OCI-M2 (cell line): Measurements from ENCODE around the gene GPS1.

ENCODE experiments used
- DNase-seq: peaks from one replicate; lab custom pipeline; 2025; ENCODE audit not compliant: unreplicated experiment; lab: John Stamatoyannopoulos, UW

Gene GPS1

DNA sequence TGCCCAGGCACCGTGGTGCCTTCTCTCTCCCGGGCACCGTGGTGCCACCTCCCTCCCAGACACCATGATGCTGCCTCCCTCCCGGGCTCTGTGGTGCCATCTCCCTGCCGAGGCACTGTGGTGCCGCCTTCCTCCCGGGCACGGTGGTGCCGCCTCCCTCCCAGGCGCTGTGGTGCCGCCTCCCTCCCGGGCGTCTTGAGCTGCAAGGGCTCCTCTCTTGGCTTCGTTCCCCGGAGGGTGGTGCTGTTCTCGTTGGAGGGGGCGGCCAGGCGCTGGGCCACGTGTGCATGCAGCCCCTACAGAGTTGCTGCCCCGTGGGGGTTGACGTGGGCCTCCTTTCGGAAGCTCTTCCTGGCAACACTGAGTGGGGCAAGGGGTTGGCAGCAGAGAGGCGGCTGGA, 37.3 kb upstream of the GPS1 start:
- no peak for DNase-seq

GRCh38 chr17:82014971-82015310, 36.8 kb upstream of the GPS1 start:
- no peak for DNase-seq

GRCh38 chr17:82015311-82015971, 36.3 kb upstream of the GPS1 start:
- no peak for DNase-seq

GRCh38 chr17:82016061-82016874, 35.4 kb upstream of the GPS1 start:
- no peak for DNase-seq

- no peak for DNase-seq
Measured at GRCh38 chr17:82016875-82017459, 34.7 kb upstream of the GPS1 start.

- DNase-seq, result no peak
Measured at GRCh38 chr17:82017612-82018151, 34.0 kb upstream of the GPS1 start.

DNA sequence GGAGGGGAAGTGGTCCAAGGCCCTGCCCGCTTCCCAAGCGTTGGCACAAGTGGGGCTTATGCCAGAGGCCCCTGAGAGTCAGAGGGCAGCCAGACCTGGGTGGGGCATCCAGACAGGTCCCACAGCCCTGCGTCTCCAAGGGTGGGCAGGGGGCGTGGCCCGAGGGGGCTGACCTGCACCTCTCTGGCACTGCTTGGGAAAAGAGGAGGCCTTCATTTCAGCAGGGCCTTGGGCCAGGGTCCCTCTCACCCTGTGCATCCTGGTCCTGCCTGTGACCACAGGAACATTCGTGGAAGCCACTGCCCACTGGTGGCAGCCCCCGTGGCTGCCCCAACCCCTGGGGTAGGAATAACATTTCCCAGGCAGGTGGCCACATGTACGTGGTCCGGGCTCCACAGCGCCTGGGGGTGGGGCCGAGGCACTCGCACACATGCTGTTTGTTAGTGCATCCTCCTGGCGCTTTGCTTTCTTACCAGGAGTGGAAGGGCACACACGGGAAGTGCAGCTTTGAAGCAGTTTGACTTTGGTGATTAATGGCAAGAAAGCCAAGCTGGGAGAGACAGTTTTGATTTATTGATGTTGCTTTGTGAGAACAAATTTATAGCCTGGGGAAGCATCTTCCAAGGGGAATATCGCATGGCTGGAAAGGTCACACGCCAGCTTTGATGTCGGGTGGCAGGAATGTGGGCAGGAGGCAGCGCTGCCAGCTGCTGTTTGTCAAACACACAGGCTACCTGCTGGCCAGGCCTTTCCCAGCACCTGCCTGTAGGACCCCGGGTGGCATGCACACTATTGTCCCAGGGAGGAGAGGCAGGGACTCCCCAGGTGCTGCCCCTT, 33.3 kb upstream of the GPS1 start:
- DNase-seq, result no peak

- DNase-seq, result no peak
Measured at GRCh38 chr17:82018989-82019689, 32.6 kb upstream of the GPS1 start.

DNA sequence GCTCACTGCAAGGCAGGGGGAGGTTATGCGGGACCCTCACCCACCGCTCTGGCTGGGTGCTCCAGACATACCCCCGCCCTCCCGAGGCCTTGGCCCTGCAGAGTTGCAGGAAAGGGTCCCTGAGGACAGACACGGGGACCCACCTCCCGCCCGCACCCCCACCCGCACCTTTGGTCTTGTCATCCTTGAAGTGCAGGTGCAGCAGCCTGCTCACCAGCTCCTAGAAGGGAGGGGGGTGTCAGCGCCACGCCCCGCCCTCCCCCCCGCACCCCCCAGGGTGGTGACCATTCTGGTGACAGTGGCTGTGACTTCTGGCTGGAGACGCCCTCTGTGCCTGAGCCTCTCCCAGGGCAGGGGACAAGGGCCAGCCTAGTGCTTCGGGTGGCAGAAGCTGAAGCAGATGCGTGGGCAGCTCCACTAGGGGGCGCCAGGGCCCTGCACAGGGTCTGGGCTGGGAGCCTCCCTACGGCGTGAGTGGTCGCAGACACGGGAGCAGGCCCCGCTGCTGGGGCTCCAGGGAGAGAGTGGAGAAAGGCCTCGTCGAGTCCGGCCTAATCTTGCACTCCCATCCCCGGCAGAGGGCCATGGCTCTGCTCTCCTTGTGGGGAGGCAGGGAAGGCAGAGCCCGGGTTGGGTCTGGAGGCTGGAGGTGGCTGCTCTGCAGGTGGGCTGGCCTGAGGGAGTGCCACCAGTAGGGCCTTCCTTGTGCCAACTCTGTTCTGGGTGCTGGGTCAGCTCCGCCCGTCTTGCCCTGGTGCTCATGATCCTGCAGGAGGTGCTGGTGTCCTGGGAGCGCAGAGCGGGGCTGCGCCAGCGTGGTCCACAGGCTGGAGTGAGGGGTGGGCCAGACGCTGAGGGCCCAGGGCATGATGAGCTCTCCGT, 31.8 kb upstream of the GPS1 start:
- DNase-seq, result no peak

GRCh38 chr17:82020572-82021106, 31.1 kb upstream of the GPS1 start:
- no peak for DNase-seq

GRCh38 chr17:82021107-82021899, 30.4 kb upstream of the GPS1 start:
- no peak for DNase-seq

GRCh38 chr17:82021900-82022309, 29.8 kb upstream of the GPS1 start:
- DNase-seq, result no peak

DNA sequence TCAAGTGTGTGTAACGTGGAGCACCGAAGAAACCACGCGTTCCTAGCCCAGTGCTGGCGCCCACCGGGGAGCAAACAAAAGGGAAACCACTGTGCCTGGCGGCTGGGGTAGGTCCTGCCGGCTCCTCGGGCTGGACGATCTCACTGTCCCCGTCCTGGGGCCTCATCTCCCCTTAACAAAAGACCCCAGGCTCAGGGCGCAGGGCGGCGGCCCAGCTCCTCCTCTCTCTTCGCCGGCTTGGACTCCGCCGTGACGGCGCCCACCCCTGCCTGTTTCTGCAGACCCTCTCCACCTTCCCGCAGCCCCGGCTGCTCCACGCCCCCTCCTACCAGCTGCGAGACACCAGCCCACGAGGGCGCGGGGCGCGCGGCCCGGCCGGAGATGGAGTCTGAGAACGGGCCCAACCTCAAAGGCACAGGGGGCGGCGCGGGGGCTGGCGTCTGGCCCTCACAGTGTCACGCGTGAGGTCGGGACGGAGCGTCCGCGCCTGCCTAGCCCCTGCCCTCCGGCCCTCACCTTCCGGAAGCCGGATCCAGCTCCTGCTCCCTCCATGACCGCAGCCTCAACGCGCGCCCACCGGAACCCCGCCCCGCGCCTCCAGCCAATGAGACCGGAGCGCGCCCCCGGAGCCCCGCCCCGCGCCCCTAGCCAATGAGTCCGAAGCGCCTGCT, 29.3 kb upstream of the GPS1 start, which contains the start of gene CENPX:
Gene CENPX (minus strand): TSS at position 569 of the 671 bp plus-strand sequence. CDS start 17 bp downstream, at position 552.
- no peak for DNase-seq

GRCh38 chr17:82022981-82023446, 28.7 kb upstream of the GPS1 start, which contains the start of gene LRRC45:
Gene LRRC45, plus strand, starts transcription at chr17:82023305. Its CDS starts 339 bp downstream, at chr17:82023644.
- DNase-seq, result peak; percentile 76

- DNase-seq, result no peak
Measured at GRCh38 chr17:82023447-82024241, 28.1 kb upstream of the GPS1 start.

DNA sequence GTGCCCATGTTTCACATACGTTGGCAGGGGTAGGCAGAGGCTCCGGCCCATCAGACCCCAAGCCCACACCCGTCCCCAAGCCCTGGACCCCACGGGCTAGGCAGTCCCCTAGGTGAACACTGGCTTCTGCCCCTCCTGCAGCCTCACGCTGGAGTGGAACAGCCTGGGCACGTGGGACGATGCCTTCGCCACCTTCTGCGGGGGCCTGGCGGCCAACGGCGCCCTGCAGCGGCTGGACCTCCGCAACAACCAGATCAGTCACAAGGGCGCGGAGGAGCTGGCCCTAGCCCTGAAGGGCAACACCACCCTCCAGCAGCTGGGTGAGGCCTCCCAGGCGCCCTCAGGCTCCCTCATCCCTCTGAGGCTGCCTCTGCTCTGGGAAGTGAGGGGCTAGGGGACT, 26.8 kb upstream of the GPS1 start:
- no peak for DNase-seq
